Measurements from ENCODE around the gene SOAT2. TPM values are rescaled to one million over a fixed set of nuclear protein-coding genes. Genes with fewer than 3 reads are reported as not detected.

The SOAT2 gene
- total RNA-seq, 1 experiment from 2014 or later: not detected

DNA sequence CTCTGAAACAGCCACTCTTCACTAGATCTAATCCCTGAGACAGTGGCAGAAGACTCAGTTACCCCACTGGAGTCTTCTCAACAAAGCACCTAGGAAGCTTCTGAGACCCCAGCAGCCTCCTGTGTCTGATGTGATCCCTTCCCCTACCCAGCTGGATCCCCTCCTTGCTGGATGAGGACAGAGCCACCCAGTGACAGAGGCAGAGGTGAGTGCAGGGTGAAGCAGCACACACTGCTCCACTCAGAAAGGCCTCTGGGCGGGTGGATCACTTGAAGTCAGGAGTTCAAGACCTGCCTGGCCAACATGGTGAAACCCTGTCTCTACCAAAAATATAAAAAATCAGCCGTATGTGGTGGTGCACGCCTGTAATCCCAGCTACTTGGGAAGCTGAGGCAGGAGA is 26.8 kb upstream of the SOAT2 start:
- H3K27ac ChIP-seq (ENCODE audit: low read length): no peak overlapping the region
- DNase-seq (ENCODE audit: low read depth, low spot score) (no peak), ATAC-seq (no peak)
- intact Hi-C loops (cut with micrococcal nuclease; ENCODE audit: unreplicated experiment) (no loop called here), in situ Hi-C loops (cut with HindIII; ENCODE audit: low pct_unique_long_range_greater_than_20kb, low sequenced_read_pairs) (no loop called here)
- H3K4me3 ChIP-seq (ENCODE audit: low read depth in 2 of 2, low read length in 2 of 2): no peak overlapping the region
- H3K36me3 ChIP-seq (ENCODE audit: control insufficient read depth, insufficient read depth, low read length): no peaks in the 10 kb centered on the region
- H3K27me3 ChIP-seq (ENCODE audit: control insufficient read depth, insufficient read depth, low read length): no peaks in the 10 kb centered on the region
- TF ChIP-seq POLR2AphosphoS5 (IDR thresholded peaks at IDR 0.05; ENCODE audit: low read depth, low read length) (no peak), REST (IDR thresholded peaks at IDR 0.05; ENCODE audit: insufficient read depth in 1 of 2, low read depth in 2 of 2, low read length in 1 of 2) (no peak), CTCF (IDR thresholded peaks at IDR 0.05) (no peak), SIN3A (IDR thresholded peaks at IDR 0.05; ENCODE audit: borderline replicate concordance, insufficient read depth, low read depth, low read length) (no peak), TCF7L2 (IDR thresholded peaks at IDR 0.05; ENCODE audit: low read depth, low read length) (no peak)
- no peaks in the 10 kb centered on the region for H3K9me3 ChIP-seq (ENCODE audit: control insufficient read depth, insufficient read depth, low read depth, low read length)
- 0 out of 2 replicates have a peak, but pooled peaks cover 3% of the 10 kb centered on the region for H3K4me1 ChIP-seq (ENCODE audit: control insufficient read depth, insufficient read depth, low read length)
- POLR2A ChIA-PET: no interaction called here
- BruUV-seq (replicated peaks): no TSS peak
- CTCF ChIA-PET: interaction anchor here (2.0 kb wide), 1 partner anchor 10 kb away, joined by 6 read pairs; no protein-coding TSS in a partner anchor

DNA sequence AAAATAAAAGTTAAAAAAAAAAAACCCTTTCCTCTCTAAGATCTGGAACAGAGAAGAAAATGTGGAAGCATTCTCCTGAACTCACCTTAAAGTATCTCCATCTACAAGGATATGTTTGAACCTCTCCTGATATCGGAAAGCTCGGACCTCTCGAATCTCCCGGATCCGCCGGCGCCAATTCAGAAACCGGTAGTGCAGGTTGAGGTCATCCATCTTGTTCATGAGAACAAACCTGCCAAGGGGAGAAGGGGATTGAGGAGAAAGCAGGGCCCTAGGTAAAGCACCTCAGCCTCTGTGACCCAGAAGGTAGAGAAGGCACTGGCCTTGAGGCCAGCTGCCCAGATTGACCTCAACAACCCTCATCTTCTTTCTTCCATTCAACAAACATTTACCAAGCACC is 26.3 kb upstream of the SOAT2 start:
- Histone ChIP-seq H3K27me3 (ENCODE audit: control insufficient read depth, insufficient read depth, low read length) (no peaks in the 10 kb centered on the region), H3K4me3 (ENCODE audit: low read depth in 2 of 2, low read length in 2 of 2) (no peak overlapping the region), H3K9me3 (ENCODE audit: control insufficient read depth, insufficient read depth, low read depth, low read length) (no peaks in the 10 kb centered on the region), H3K27ac (ENCODE audit: low read length) (no peak overlapping the region), H3K4me1 (ENCODE audit: control insufficient read depth, insufficient read depth, low read length) (0 out of 2 replicates have a peak, but pooled peaks cover 3% of the 10 kb centered on the region), H3K36me3 (ENCODE audit: control insufficient read depth, insufficient read depth, low read length) (no peaks in the 10 kb centered on the region)
- TF ChIP-seq TCF7L2 (IDR thresholded peaks at IDR 0.05; ENCODE audit: low read depth, low read length): no peak
- DNase-seq (ENCODE audit: low read depth, low spot score) (no peak), ATAC-seq (no peak)
- in situ Hi-C loops (cut with HindIII; ENCODE audit: low pct_unique_long_range_greater_than_20kb, low sequenced_read_pairs) (no loop called here), intact Hi-C loops (cut with micrococcal nuclease; ENCODE audit: unreplicated experiment) (no loop called here)
- no TSS peak for BruUV-seq (replicated peaks)
- ChIA-PET POLR2A (no interaction called here), CTCF (interaction anchor here (2.0 kb wide), 1 partner anchor 11 kb away, joined by 6 read pairs; no protein-coding TSS in a partner anchor)

GRCh38 chr12:53078425-53079225 is 24.7 kb upstream of the SOAT2 start:
- POLR2A ChIA-PET: interaction anchor here (0.6 to 1.0 kb wide), 4 partner anchors 9 to 102 kb away, joined by 3 to 8 read pairs (median 4); no protein-coding TSS in a partner anchor
- CTCF ChIA-PET: interaction anchor here (0.6 to 1.9 kb wide), 4 partner anchors 13 to 208 kb away, joined by 3 to 13 read pairs (median 3); no protein-coding TSS in a partner anchor
- DNase-seq (ENCODE audit: low read depth, low spot score) (no peak), ATAC-seq (peak; percentile 19)
- peak overlapping the region; percentile 92 for H3K27ac ChIP-seq (ENCODE audit: low read length)
- intact Hi-C loops (cut with micrococcal nuclease; ENCODE audit: unreplicated experiment) (no loop called here), in situ Hi-C loops (cut with HindIII; ENCODE audit: low pct_unique_long_range_greater_than_20kb, low sequenced_read_pairs) (no loop called here)
- H3K27me3 ChIP-seq (ENCODE audit: control insufficient read depth, insufficient read depth, low read length): no peaks in the 10 kb centered on the region
- TSS peak; percentile 57 for BruUV-seq (replicated peaks)
- 0 out of 2 replicates have a peak, but pooled peaks have one; percentile 25 for TF ChIP-seq SIN3A (IDR thresholded peaks at IDR 0.05; ENCODE audit: borderline replicate concordance, insufficient read depth, low read depth, low read length)
- TF ChIP-seq TCF7L2 (IDR thresholded peaks at IDR 0.05; ENCODE audit: low read depth, low read length): no peak
- no peak for TF ChIP-seq CTCF (IDR thresholded peaks at IDR 0.05)
- H3K36me3 ChIP-seq (ENCODE audit: control insufficient read depth, insufficient read depth, low read length): no peaks in the 10 kb centered on the region
- H3K4me1 ChIP-seq (ENCODE audit: control insufficient read depth, insufficient read depth, low read length): 0 out of 2 replicates have a peak, but pooled peaks cover 3% of the 10 kb centered on the region
- H3K4me3 ChIP-seq (ENCODE audit: low read depth in 2 of 2, low read length in 2 of 2): peak overlapping the region; percentile 67 to 89
- no peaks in the 10 kb centered on the region for H3K9me3 ChIP-seq (ENCODE audit: control insufficient read depth, insufficient read depth, low read depth, low read length)

Data from Panc1 (cell line).